Superior temporal gyrus (tissue), 1 donor: ENCODE measurements around the gene SLC25A11.

Source experiments
- DNase-seq: peaks from one replicate; pipeline ENCODE4 v3.0.0-alpha.2; 2016; ENCODE audit errors: extremely low spot score

Gene SLC25A11

DNA sequence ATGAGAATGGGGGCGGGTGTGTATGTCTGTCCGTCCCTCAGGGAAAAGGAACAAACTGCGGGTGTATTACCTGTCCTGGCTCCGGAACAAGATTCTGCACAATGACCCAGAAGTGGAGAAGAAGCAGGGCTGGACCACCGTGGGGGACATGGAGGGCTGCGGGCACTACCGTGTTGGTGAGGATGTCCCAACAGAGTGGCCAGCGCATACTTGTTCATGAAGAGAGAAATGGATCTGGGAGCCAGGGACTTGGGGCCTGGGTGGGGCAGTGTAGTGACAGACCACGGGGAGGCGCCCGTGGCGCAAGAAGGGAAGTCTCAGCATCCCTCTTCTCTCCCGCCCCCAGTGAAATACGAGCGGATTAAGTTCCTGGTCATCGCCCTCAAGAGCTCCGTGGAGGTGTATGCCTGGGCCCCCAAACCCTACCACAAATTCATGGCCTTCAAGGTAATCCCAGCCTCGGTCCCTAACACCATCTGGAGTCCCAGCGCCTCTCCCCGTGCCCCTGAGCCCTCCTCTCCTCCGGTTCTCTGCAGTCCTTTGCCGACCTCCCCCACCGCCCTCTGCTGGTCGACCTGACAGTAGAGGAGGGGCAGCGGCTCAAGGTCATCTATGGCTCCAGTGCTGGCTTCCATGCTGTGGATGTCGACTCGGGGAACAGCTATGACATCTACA lies 44.1 kb downstream of the SLC25A11 start:
- DNase-seq: no peak

- no peak for DNase-seq
These were observed 44.7 kb downstream of the SLC25A11 start for GRCh38 chr17:4895121-4895520.

DNA sequence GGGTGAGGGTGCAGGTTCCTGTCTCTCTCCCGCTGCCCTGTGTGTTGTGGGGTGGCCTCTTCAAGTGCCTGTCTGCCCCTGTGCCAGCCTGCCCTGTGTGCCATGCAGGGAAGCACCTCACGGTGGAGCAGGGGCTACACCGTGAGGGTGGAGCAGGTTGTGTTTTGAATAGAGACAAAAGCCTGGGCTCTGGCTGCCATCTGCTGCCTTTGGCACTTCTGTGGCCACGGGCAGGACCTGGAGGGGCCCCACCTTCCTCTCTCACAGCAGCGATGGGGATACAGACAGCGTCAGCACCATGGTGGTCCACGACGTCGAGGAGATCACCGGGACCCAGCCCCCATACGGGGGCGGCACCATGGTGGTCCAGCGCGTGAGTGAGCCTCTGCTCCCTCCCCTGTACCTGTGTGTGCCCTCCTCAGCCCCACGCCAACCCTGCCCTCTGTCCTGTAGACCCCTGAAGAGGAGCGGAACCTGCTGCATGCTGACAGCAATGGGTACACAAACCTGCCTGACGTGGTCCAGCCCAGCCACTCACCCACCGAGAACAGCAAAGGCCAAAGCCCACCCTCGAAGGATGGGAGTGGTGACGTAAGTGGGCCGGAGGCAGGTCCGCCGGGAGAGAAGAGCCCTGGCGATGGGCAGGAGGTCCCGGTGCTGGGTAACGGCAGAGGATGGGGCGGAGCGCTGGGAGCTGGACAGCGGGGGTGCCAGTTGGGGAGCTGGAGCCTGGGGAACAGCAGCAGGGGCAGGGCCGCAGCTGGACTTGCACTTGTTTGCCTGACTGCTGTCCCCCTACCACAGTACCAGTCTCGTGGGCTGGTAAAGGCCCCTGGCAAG lies 45.9 kb downstream of the SLC25A11 start:
- DNase-seq: no peak

DNA sequence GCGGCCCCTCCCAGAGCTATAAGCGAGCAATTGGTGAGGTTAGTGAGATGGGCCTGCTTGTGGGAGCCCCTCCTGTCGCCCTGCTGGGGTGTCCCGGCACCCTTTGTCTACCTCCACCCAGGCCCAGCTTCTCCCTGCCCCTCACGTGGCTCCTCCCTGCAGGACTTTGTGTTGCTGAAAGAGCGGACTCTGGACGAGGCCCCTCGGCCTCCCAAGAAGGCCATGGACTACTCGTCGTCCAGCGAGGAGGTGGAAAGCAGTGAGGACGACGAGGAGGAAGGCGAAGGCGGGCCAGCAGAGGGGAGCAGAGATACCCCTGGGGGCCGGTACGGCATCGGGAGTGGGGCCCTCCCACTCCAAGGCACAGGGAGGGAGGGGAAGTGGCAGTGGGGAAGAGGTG lies 46.6 kb downstream of the SLC25A11 start:
- no peak for DNase-seq

DNA sequence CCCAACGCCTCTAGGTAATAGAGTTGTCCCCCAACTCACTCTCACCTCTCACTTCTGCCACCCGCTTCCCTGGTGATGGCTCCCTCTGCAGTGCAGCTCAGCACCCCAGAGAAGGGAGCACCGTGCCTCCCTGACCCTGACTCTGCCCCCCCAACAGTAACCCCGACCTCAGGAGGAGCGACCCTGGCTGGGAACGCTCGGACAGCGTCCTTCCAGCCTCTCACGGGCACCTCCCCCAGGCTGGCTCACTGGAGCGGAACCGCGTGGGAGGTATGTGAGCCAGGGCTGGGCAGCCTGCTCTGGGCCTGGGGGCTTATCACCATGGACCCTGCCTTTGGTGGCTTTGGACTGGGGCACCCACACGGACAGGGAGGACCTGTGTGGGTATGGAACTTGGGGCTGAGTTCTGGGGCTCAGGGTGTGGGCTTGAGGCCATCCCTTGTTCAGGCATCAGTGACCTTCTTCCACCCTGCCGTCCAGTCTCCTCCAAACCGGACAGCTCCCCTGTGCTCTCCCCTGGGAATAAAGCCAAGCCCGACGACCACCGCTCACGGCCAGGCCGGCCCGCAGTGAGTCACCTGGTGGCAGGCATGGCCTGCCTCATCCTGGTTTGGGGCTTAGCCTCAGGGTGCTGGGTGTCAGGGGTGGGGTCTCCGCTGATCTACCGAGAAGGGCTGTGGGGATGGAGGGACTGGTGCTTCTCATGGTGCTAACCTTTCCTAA lies 47.2 kb downstream of the SLC25A11 start:
- no peak for DNase-seq

GRCh38 chr17:4891411-4892410 lies 48.1 kb downstream of the SLC25A11 start:
- no peak for DNase-seq

DNA sequence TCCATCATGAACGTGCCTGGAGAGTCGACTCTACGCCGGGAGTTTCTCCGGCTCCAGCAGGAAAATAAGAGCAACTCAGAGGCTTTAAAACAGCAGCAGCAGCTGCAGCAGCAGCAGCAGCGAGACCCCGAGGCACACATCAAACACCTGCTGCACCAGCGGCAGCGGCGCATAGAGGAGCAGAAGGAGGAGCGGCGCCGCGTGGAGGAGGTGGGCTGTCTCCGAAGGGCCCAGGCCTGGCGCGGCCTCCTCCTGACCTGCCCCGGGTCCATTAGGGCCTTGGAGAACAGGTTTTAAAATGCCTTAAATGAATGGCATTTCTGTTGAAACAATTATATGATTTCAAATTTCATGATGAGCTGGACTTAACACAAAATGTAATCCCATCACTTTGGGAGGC lies 52.3 kb downstream of the SLC25A11 start:
- DNase-seq: no peak
